GM06990 (cell line): Measurements from ENCODE around the gene CACNB1.

Experiments
- DNase-seq: peaks from one replicate; pipeline ENCODE4 v3.0.0-alpha.2; 2011; ENCODE audit not compliant: insufficient read length; ENCODE audit errors: extremely low read depth
- H3K27me3 ChIP-seq: replicated peaks from 2 replicates; pipeline ENCODE4 v1.6.0; 2011; ENCODE audit warnings: low read length; ENCODE audit not compliant: control insufficient read depth, insufficient read depth
- H3K36me3 ChIP-seq: 2 replicates; pipeline ENCODE4 v1.5.1; 2011; ENCODE audit warnings: low read length; ENCODE audit not compliant: control insufficient read depth, insufficient read depth
- H3K4me3 ChIP-seq: replicated peaks from 2 replicates; pipeline ENCODE4 v1.5.1; 2011; ENCODE audit warnings: low read depth, mild to moderate bottlenecking, control low read depth, low read length
- CTCF ChIP-seq: IDR thresholded peaks from 2 replicates; pipeline ENCODE4 v1.5.1; 2011; ENCODE audit warnings: low read length, control low read depth, mild to moderate bottlenecking, inconsistent platforms; ENCODE audit not compliant: insufficient read depth, poor library complexity, severe bottlenecking

CACNB1 gene

GRCh38 chr17:39175695-39176093, 21.8 kb downstream of the CACNB1 start:
- no peak for DNase-seq
- H3K4me3 ChIP-seq = no peak overlapping the region
- H3K27me3 ChIP-seq = no peaks in the 10 kb centered on the region
- no peak for TF ChIP-seq CTCF
- peaks cover 11% of the 10 kb centered on the region for H3K36me3 ChIP-seq

- H3K4me3 ChIP-seq = no peak overlapping the region
- TF ChIP-seq CTCF = peak; percentile 85
- peak; percentile 46 for DNase-seq
- peaks cover 11% of the 10 kb centered on the region for H3K36me3 ChIP-seq
- no peaks in the 10 kb centered on the region for H3K27me3 ChIP-seq
Measured at GRCh38 chr17:39174920-39175694, 22.4 kb downstream of the CACNB1 start.

GRCh38 chr17:39173526-39174274, 23.8 kb downstream of the CACNB1 start:
- DNase-seq = no peak
- Histone ChIP-seq H3K36me3 (peaks cover 11% of the 10 kb centered on the region), H3K27me3 (no peaks in the 10 kb centered on the region), H3K4me3 (no peak overlapping the region)
- no peak for TF ChIP-seq CTCF

GRCh38 chr17:39173080-39173479, 24.4 kb downstream of the CACNB1 start:
- Histone ChIP-seq H3K27me3 (no peaks in the 10 kb centered on the region), H3K4me3 (no peak overlapping the region), H3K36me3 (peaks cover 11% of the 10 kb centered on the region)
- no peak for TF ChIP-seq CTCF
- DNase-seq = no peak

GRCh38 chr17:39171933-39172332, 25.5 kb downstream of the CACNB1 start:
- Histone ChIP-seq H3K27me3 (no peaks in the 10 kb centered on the region), H3K36me3 (peaks cover 2% of the 10 kb centered on the region; the same call in 1 of the 2 replicates), H3K4me3 (no peak overlapping the region)
- DNase-seq = no peak
- no peak for TF ChIP-seq CTCF
